HG03457 (cell line): Measurements from ENCODE around the gene MARCHF10.

Source experiments
- ATAC-seq: cut with Tn5 transposase; IDR thresholded peaks from one replicate; pipeline ENCODE4 v1.9.1; 2021; ENCODE audit warnings: moderate number of reproducible peaks; ENCODE audit not compliant: unreplicated experiment

The MARCHF10 gene

DNA sequence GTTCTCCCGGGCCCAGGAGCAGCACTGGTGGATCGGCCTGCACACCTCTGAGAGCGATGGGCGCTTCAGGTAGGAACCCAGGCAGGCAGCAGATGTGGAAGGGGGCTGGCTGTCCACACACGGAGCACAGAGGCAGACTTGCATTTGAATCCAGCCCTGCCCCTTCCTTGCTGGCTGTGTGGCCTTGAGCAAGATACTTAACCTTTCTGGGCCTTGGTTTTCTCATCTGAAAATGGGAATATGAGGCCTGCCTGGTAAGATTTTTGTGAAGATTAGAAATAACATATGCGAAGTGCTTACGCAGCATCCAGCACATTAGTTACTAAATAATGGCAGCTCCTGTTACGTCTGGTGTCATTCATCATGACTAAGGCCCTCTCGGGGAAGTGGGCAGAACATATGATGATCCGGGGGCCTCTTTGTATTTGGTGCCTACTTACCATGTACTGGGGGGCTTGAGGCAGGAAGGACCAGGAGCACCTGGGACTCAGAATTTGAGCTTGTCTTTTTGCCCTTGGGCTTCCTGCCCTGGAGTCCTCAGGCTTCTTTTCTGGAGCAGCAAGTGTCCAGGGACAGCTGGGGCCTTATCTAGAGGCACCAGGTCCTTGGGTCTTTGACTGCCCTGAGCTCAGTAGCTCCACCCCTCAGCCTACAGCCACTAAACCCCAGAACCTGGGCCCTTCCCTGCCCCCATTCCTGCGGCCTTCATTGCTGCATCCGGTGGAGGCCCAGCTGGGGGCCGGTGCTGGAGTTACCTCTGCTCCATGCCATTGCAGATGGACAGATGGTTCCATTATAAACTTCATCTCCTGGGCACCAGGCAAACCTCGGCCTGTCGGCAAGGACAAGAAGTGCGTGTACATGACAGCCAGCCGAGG lies 126.8 kb downstream of the MARCHF10 start:
- ATAC-seq = no peak

DNA sequence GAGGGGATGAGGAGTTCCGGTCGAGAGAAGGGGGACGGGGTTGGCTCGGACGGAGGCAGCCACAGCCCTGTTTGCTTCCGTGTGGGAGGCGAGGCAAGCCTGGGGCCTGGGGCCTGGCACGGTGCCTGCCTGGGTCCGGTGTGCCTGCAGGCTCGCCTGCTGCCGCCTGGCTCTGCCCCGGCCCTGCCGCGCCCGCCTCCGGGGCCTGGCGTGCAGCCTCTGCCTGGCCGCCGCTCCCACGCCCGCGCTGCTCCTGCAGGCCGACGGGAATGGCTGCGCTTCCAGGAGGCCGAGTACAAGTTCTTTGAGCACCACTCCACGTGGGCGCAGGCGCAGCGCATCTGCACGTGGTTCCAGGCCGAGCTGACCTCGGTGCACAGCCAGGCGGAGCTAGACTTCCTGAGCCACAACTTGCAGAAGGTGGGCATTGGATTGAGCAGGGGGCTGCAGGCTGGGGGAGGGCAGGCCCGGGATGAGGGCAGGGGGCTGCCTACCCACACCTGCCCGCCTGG lies 127.5 kb downstream of the MARCHF10 start:
- ATAC-seq = no peak

DNA sequence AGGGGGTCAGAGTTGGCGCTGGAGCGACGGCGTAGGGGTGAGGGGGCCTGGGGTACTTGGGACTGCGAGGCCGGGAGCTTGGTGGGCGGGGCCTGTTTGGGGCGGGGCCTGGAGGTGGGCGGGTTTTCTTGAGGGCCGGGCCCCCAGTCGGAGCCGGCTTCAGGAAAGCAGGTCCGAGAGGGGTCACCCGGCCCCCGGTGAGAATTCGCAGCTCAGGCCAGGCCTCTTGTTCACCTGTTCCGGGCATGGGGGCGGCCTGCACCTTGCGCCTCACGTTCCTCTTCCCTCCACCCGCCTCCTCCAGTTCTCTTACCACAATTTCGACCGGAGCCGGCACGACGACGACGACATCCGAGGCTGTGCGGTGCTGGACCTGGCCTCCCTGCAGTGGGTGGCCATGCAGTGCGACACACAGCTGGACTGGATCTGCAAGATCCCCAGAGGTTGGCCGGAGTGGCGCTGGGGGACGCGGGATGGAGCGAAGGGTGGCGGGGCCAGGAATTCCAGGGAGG lies 128.2 kb downstream of the MARCHF10 start:
- ATAC-seq = no peak

DNA sequence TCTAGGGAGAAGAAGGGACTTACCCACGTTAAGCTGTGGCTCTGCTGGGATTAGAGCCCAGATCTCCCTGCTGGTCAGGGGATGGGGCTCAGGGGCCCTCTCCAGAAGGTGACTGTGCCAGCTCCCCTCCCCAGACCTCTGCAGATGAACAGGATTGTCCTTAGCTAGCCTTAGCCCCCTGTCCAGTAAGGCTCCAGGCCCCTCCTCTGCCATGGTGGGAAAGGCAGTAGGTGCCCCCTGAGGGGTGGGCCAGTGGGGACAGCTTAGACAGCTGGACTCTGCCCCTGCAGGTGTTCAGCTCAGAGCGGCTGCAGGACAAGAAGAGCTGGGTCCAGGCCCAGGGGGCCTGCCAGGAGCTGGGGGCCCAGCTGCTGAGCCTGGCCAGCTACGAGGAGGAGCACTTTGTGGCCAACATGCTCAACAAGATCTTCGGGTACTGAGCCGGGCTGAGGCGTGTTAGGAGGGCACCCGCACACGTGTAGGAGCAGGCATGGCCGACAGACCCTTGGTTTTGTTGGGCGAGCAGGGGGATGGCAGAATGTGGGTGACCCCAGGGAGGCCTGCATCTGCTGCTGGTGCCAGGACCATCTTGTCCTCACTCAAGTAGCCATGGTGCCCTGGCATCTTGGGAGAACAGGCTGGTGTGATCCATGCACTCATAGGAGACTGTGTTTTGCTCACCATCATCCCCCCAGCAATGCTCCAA lies 129.7 kb downstream of the MARCHF10 start:
- no peak for ATAC-seq

DNA sequence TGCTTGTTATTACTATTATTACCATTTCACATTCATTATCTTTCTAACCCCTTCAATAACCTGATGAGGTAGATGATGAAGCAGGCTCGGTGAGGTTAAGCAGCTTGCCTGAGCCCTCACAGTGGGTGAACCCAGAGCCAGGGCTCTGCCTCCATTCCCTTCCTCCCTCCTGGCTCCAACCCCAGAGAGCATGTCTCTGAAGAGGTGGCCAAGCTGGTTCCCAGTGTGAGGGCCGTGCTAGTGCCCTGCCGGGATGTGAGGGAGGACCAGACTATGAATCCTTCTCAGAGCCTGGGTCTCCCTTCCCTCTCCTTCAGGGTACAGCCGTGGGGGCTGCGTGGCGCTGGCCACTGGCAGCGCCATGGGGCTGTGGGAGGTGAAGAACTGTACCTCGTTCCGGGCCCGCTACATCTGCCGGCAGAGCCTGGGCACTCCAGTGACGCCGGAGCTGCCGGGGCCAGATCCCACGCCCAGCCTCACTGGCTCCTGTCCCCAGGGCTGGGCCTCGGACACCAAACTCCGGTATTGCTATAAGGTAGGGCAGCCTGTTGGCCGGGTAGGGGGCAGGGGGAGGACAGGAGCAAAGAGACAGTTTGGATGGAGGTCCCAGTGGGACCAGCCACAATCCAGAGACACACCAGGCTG lies 131.0 kb downstream of the MARCHF10 start:
- ATAC-seq = no peak

- ATAC-seq = no peak
Observed at GRCh38 chr17:62676231-62676943, 131.7 kb downstream of the MARCHF10 start.

DNA sequence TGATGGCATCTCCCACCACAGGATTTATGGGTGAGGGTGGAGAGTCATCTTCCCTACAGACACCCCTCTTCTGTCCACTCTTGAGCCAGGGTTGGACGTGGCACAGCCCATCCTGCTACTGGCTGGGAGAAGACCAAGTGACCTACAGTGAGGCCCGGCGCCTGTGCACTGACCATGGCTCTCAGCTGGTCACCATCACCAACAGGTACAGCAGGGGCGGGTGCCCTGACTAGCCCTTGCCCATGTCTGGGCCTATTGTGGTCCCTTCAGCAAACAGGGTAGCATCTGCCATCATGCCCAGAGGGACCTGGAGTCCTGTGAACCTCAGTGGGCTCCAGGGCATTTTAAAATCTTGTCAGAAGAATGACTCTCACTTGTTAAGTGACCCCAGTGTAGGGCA lies 132.4 kb downstream of the MARCHF10 start:
- ATAC-seq = no peak

- ATAC-seq = no peak
Observed at GRCh38 chr17:62675260-62675659, 132.9 kb downstream of the MARCHF10 start.

DNA sequence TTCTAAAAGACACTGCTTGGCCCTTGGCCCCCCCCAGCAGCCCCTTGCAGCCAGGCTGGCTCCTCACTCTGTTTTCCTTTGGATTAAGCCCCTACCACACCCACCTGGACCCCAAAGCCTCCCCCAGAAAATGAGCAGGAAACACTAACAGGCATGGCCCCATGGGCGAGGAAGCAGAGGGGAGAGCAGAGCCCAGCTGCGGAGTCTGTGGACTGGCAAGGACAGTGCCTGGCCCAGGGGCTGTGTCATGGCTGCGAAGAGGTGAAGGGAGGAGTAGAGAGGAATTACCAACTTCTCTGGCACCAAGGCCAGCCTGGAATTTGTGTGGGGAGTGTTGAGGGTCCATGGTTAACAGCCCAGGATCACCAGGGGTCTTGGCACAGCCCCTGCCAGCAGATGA lies 133.3 kb downstream of the MARCHF10 start:
- no peak for ATAC-seq

DNA sequence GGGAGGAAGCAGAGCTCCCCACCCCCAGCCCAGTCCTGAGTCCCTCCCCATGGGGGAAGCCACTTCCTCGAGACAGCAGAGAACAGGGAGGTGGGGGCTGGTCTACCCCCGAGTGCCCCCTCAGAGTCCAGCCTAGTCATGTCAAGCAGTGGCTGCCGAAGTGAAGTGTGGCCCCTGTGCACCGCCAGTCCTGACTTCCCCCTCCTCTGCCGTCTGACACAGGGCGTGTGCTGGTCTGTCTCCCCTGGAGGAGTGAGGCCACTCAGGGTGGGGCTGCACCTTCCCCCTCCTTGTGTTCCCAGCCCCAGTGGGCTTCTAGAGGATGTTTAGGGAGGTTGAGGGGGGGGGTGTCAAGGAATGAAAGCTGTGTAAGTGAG lies 133.8 kb downstream of the MARCHF10 start:
- ATAC-seq = no peak

GRCh38 chr17:62673614-62674362 lies 134.3 kb downstream of the MARCHF10 start:
- no peak for ATAC-seq

GRCh38 chr17:62672957-62673356 lies 135.2 kb downstream of the MARCHF10 start:
- ATAC-seq = no peak

DNA sequence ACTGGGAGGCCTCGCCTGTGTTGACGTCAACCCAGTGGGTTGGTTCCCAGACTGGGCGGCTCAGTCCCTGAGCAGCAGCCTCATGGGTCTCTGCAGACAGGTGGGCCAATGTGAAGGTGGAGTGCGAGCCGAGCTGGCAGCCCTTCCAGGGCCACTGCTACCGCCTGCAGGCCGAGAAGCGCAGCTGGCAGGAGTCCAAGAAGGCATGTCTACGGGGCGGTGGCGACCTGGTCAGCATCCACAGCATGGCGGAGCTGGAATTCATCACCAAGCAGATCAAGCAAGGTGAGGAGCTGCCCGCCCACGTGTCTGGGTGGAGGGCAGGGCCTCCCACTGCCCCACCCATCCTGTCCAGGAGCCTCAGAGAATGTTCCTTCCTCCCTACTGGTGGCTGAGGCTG lies 136.6 kb downstream of the MARCHF10 start:
- no peak for ATAC-seq

GRCh38 chr17:62670202-62670821 lies 137.8 kb downstream of the MARCHF10 start:
- ATAC-seq = no peak

DNA sequence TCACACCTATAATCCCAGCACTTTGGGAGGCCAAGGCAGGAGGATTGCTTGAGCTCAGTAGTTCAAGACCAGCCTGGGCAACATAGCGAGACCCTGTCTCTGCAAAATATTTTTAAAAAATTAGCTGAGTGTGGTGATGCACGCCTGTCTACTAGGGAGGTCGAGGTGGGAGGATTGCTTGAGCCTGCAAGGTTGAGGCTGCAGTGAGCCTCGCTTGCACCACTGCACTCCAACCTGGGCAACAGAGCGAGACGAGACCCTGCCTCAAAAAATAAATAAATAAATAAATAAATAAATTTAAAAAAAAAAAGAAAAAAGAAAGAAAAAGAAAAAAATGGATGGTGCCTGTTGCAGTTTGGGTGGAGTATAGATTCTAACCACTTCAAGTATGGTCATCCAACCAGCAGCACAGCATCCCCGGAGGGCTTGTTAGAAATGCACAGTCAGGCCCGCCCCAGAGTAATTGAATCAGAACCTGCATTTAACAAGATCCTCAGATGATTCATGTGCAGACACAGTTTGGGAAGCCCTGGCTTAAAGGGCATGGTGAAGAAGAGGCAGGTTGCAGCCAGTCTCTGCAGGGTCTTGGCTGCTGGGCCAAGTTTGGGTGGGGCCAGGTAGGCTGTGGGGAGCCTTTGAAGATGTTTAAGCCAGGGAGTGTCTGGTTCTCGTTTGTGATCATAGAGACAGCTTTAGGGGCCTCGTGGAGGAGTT lies 139.9 kb downstream of the MARCHF10 start:
- no peak for ATAC-seq

DNA sequence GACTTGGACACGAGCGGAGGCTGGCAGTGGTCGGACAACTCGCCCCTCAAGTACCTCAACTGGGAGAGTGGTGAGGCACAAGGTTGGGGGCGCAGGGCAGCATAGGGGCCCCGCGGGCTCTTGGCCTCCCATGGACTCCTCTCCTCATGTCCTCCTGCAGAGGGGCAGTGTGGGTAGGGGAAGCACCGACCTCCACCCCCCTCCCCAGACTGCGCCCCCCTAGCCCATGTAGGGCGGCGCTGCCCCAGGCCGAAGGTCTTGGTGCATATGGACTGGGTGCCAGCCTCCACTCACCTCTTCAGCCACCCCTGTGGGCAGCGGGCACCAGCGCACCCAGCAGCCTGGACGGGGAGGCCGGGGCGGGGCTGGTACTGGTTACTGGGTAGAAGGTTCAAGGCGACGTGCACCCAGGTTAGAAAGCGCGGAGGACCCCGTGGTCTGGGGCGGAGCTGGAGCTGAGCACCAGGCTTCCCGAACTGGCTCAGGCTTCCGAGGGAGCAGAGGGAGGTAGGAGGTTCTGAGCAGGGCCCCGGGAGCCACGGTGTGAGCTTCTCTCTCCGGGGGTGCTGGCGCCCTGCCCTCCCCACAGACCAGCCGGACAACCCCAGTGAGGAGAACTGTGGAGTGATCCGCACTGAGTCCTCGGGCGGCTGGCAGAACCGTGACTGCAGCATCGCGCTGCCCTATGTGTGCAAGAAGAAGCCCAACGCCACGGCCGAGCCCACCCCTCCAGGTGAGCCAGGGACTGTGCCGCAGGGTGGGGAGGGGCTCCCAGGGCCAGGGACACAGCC lies 141.1 kb downstream of the MARCHF10 start:
- no peak for ATAC-seq

- ATAC-seq = no peak
Observed at GRCh38 chr17:62666061-62666800, 141.9 kb downstream of the MARCHF10 start.
